HG03097 (cell line): Measurements from ENCODE around the gene CDK5RAP3.

Experiments
- ATAC-seq: cut with Tn5 transposase; IDR thresholded peaks from one replicate; pipeline ENCODE4 v1.9.1; 2021; ENCODE audit not compliant: unreplicated experiment, low FRiP score

The CDK5RAP3 gene

GRCh38 chr17:47946929-47947397 lies 23.9 kb upstream of the CDK5RAP3 start:
- no peak for ATAC-seq

DNA sequence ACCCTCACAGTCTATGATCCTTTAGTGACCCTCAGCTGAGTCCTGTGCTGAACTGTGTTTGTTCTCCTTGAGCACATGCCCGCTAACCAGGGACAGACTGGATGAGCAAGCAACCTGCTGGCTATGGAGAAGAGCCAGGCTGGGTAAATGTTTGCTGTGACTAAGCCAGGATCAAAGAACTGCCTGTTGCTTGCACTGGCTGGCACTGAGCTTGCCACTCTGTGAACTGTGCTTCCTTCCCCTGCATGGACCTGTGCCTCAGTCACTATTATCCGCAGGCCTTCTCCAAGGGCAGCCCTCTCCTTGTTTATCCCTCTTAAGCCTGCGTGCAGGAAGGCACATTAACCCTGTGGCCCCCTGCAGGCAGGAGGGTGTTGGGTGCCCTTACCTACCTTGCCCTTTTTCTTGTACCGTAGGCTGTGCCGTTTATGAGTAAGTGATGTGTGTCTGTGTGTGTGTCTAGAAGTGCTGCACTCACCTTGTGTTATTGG lies 22.2 kb upstream of the CDK5RAP3 start:
- ATAC-seq: no peak

DNA sequence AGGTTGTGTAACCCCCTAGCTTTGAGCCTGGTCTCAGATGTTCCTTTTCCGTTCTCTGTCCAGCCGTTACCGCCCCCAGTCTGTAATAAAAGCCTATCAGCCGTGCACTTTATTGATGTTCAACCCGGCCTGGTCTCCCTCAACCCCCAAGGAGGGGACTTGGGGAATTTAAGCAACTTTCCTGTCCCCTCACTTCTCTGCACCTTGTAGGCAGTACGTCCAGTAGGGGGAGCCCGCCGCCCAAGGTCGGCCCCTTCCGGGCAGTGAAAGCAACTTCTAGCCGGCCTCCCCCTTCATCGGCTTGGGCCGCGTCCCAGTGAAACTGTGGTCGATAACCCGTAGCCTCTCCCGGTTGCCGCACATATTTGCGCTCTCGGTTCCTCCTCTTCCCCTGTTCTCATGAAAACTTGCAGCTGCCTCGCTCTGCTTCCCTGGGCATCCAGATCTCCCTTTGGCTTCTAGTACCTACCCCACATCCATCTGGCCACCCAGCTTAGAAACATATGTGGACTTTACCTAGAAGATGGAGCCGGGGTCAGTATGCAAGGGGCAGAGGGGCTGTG lies 21.6 kb upstream of the CDK5RAP3 start:
- no peak for ATAC-seq

DNA sequence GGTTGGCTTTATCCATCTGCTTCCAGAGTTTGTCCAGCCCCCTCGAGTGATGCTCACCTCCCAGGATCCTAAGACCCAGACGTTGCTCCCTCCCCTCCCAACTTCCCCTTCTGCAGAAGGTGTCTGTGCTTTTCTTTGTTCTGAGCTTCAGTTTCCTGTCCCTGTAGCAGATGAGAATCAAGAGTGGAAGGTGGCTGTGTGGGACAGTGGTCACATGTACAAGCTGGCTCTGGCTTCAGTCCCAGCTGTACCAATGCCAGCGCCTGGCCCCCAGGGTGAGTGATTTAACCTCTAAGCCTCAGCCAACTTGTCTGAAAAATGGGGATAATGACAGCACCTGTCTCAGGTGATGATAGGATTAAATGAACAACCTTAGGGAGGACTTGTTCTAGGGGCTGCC lies 21.0 kb upstream of the CDK5RAP3 start:
- ATAC-seq: no peak

- no peak for ATAC-seq
Measured at GRCh38 chr17:47950448-47950847, 20.5 kb upstream of the CDK5RAP3 start.

DNA sequence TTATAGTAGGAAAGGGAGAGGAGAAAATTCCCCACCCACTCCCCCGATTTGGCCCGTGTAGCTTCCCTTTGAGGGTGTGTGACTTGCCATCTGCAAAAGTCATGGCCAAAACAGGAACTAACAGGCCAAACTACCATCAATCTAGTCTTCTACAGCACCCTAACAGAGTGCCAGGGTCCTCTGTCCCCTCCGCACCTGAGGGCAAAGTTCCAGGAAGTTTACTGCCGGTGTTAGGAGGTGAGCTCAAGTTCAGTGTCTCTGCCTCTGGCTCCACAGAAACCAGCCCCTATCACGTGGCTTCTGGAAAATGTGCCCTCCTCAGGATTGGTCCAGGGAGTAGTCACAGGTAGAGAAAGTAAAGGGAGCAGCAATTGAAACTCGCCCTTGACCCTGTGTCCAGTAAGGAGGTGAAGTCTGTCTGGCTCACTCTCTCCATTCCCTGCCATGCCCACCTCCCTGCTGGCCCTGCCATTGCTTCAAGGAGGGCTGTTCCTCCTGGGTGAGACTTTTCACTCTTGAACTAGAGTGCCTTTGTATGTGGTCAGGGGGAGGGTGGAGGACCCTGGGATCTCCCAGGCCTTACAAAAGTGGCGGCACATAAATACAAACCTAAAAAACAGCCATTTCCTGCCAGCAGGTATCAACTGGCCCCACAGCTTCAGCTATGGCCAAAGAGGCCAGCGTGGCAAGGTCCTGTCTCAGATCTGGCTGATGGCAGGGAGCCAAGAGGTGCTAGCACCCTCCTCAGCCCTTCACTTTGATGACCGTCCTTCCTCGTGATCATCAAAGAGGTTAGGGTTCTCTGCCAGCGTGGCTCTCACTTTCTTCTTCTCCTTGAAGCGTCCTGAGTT lies 18.5 kb upstream of the CDK5RAP3 start:
- ATAC-seq: no peak

DNA sequence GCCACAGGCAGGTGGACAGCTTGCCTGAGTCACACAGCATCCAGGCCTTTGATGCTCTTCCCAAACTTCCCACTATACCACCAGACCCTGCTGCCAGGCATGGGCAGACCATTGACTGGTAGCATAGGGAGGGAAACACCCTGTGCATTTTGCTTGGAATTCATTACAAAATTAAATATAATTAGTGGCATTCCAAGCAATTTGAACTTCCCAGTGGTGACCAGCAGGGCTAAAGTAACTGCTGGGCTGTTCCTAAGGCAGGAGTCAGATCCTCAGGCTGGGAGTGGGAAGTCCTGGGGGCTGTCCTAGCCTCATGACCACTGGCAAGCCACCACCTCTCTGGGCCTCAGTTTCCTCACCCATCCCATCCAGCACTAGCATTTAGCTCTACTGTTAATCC lies 17.0 kb upstream of the CDK5RAP3 start:
- no peak for ATAC-seq

GRCh38 chr17:47955497-47956461 lies 15.1 kb upstream of the CDK5RAP3 start:
- no peak for ATAC-seq

- ATAC-seq: no peak
Measured at GRCh38 chr17:47956791-47957590, 13.9 kb upstream of the CDK5RAP3 start.

DNA sequence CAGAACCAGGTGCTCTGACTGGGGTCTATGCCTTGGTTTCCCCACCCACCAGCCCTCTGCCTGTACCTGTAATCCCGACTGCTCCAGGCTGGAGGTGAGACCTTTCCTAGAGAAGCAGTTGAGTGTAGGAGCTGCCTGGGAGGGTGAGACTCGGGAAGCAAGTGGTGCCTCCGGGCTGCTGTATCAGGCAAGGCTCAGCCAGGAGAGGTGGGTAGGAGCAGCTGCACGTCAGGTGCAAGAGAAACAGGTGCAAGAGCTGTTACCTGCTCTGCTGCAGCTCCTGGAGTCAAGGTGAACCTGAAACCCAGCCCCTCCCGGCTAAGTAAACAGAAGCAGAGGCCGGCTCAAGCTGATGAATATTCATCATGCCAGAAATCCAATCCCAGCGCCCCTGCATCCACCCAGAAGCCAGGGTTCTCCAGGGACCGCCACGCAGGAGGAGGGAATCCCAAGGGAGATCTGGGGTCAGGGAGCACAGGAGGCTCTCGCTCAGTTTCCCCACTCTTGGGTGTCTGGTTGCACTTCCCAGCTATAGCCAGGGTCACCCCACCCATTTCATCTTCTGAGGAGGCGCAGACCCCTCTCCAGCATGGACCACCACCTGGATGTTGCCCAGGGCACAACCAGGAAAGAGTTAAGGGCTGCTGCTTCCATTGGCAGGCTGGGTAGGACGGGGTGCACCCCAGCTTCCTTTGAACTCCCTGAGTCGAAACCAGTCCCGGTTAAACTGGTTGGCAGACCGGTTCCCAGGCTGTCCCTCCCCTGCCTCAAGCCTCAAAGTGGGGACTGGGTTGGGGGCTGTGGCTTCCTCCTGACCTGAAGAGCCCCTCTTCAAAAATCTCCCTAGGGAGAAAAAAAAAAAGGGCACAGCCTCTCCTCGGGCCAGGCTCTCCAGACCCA lies 13.1 kb upstream of the CDK5RAP3 start, which contains the start of gene PRR15L:
Gene PRR15L, minus strand, starts transcription at position 293 of the 900 bp plus-strand sequence. CDS start 4,649 bp downstream, outside the sequence.
- ATAC-seq: no peak

GRCh38 chr17:47959825-47960655 lies 10.9 kb upstream of the CDK5RAP3 start:
- ATAC-seq: no peak

- no peak for ATAC-seq
Measured at GRCh38 chr17:47961406-47961805, 9.5 kb upstream of the CDK5RAP3 start.

DNA sequence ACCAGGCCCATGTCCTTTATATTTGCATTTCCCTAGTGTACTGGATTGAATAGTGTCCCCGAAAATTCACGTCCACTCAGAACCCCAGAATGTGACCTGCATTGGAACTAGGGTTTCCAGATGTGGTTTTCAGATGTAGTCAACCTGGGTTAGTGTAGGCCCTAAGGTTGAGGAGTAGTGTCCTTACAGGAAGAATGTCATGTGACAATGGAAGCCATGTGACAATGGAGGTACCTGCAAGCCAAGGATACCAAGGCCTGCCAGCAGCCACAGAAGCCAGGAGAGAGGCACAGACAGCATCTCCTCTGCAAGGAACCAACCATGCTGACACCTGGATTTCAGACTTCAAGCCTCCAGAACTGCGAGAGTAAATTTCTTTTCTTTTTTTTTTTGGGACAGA lies 8.0 kb upstream of the CDK5RAP3 start:
- ATAC-seq: no peak

DNA sequence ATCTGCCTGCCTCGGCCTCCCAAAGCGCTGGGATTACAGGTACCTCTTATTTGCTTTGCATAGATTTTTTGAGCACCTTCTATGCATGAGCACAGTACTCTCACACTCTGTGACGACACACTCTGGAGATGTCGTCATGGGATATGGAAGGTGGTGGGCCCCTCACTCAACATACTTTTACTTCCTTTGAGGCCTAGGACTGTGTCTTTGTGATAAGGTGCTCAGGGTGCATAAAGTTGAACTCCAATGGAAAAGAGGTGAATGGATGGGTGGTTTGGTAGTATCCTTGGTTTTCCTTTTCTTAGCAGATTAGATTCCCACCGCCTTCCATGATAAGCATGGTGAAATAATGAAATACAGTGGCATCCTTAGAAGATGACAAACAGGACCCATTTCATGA lies 6.1 kb upstream of the CDK5RAP3 start:
- no peak for ATAC-seq

DNA sequence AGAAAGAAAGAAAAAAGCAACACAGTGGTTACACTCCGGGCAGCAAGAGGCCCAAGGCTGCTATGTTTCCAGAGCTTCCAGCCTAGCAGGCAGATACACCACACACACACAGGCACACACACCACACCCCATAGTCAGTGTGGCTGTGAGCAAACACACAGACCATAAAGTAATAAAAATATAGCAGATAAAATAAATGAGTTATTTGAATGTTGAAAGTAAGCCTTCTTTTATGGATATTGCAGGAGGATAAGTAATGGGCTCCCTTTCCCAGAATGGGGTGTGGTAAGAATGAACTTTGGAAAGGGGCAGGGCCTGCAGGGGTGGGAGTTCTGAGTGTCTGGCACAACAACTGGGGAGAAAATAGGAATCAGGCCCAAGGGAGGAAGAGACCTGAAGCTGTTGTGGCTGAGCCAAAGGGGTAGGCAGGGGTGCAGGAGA lies 4.8 kb upstream of the CDK5RAP3 start:
- no peak for ATAC-seq

- ATAC-seq: no peak
Measured at GRCh38 chr17:47967607-47968252, 3.2 kb upstream of the CDK5RAP3 start.

DNA sequence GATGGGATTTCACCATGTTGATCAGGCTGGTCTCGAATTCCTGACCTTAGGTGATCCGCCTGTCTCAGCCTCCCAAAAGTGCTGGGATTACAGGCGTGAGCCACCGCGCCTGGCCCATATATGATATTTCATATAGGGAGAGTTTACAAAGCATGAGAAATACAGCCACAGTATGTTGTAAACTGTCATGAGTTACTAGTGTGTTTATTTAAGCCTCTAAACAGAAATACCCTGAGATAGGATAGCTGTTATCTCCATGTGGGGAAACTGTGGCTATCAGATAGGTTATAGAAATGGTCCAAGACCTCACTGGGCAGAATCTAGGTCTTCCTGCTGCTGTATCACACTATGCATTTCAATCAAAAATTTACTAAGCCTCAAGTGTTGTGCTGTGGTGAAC lies 2.1 kb upstream of the CDK5RAP3 start:
- ATAC-seq: no peak
